Fibroblast of villous mesenchyme (primary cell): ENCODE data around the gene ASAP3. TPM values are rescaled to one million over a fixed set of nuclear protein-coding genes. Genes with fewer than 3 reads are reported as not detected.
A peak's percentile ranks its signal among the peaks of the same experiment; 100 is the strongest.

Experiments used
- DNase-seq: peaks from one replicate; pipeline ENCODE4 v3.0.0-alpha.2; 2010; ENCODE audit warnings: low read depth
- H3K4me3 ChIP-seq: 2 replicates; pipeline ENCODE4 v1.5.1; 2011; ENCODE audit warnings: low read depth, mild to moderate bottlenecking, low read length
- total RNA-seq: library from RNA; depleted of rRNA; stranded (reverse); fragments of >200 nt; gene quantifications from 2 replicates; pipeline ENCODE4 v1.2.3, GENCODE V29; 2012
- TF ChIP-seq, protein P1 (sequence below): IDR thresholded peaks from 2 replicates; pipeline ENCODE4 v1.5.1; 2012; ENCODE audit warnings: low read depth, mild to moderate bottlenecking, low read length; ENCODE audit not compliant: insufficient read depth

ASAP3 gene
- total RNA-seq, 1 donor = 35.0 TPM

DNA sequence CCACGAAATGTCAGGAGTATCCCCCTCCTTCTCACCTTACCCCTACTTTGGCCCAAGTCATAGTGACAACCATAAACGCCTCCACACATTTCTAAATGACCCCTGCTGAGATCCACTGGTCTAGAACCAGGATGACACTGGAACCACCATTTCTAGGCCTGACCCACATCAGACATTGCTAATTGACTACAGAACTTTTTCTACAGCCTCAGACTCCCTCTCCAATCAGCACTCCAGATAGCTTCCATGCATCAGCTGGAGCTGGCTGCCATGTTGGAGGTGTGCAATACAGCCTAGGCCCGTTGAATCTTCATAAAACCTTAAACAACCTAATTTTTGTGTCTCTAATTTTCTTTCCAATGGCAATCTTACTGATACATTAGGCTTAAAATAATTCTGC is 78.0 kb downstream of the ASAP3 start:
- TF ChIP-seq, protein P1, sequence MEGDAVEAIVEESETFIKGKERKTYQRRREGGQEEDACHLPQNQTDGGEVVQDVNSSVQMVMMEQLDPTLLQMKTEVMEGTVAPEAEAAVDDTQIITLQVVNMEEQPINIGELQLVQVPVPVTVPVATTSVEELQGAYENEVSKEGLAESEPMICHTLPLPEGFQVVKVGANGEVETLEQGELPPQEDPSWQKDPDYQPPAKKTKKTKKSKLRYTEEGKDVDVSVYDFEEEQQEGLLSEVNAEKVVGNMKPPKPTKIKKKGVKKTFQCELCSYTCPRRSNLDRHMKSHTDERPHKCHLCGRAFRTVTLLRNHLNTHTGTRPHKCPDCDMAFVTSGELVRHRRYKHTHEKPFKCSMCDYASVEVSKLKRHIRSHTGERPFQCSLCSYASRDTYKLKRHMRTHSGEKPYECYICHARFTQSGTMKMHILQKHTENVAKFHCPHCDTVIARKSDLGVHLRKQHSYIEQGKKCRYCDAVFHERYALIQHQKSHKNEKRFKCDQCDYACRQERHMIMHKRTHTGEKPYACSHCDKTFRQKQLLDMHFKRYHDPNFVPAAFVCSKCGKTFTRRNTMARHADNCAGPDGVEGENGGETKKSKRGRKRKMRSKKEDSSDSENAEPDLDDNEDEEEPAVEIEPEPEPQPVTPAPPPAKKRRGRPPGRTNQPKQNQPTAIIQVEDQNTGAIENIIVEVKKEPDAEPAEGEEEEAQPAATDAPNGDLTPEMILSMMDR = no peak
- no peak overlapping the region for H3K4me3 ChIP-seq
- DNase-seq = no peak

DNA sequence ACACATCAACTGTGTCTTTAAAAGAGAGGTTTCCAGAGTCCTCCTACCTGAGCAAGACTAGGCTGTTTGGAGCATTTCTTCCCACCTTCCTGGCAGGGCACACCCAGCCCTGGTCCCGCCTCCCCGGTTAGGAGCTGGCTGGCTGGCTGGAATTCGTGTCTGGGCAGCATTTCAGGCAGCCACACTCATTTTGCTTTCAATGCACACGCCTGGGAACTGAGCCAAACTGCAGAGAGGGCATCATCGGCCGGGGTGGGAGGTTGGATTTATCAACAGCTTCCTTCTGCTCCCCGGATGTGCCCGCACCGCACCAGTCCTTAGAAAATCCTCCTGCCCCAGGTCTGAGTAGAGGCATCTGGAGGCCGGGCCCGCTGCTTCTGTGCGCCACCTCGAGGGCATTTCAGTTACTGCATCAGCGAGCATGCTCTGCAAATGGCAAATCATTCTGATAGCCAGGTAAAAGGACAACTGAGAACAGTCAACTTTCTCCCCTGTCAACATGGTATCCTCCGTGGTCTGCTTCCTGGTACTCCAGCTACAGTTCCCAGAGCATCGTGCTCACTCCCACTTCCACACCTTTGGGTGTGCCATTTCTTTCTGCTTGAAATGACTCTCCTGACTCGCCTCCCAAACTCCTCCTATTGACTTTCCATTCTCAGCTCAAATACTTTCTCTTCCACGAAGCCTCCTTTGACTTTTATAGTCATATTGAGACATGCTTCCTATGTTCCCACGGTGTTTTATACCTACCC is 80.1 kb downstream of the ASAP3 start:
- TF ChIP-seq, protein P1 = peak; percentile 95
- peak; percentile 96 for DNase-seq
- H3K4me3 ChIP-seq = no peak overlapping the region

DNA sequence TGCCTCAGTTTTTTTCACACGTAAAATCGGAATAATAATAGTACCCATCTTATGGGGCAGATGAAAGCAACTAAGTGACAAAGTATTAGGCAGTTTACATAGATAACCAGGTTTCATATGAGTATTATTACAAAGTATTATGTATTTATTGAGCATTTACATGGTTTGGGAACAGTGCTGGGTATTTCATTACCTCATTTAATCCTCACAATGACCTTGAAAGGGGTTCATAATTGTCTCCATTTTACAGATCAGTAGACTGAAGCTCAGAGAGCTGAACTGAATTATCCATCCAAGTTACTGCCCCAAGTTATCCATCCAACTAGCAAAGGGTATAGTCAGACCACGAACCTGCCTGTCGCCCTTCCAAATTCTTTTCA is 80.6 kb downstream of the ASAP3 start:
- DNase-seq = no peak
- TF ChIP-seq, protein P1 = no peak
- no peak overlapping the region for H3K4me3 ChIP-seq

DNA sequence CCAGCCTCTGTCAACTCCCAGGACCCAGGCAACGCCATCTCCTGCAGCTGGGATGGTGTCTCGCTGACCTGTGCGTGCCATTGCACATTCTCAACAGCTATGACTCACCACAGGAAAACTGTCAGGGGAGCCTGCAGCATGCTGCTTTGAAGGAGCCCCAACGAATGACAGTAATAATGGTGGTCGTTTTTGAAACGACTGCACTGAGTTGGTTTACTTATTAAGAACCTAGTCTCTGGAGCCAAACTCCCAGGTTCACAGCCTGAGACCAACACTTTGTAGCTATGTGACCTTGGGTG is 81.0 kb downstream of the ASAP3 start:
- TF ChIP-seq, protein P1 = no peak
- peak; percentile 76 for DNase-seq
- H3K4me3 ChIP-seq = no peak overlapping the region

DNA sequence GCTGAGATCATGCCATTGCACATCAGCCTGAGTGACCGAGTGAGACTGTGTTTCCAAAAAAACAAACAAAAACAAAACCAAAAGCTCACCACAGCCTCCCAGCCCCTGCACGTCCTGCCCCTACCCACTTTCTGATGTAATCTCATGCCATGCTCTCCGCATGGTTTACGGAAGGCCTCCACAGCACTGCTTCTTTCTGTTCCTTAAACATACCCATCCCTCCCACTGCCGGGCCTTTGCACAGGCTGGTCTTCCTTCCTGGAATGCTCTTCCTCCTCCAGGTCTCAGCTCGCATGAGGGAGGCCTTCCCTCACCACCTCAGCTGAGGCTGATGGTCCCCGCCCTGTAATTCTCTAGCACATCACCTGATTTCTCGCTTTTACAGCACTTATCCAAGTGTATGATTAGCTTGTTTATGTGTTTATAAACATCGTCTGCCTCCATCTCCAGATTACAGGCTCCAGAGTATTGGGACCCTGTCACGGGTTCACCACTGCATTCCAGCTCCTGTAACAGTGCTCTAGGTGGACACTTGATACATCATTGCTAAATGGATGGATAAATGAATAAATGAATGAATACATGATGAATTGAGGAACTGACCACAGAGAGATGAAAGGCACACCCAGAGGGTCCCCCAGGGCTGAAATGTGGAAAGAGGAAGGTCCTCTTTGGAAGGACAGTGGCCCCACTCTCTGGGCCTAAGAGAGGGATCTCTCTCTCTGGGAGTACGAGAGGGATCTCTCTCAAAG is 81.5 kb downstream of the ASAP3 start:
- peak; percentile 54 for DNase-seq

DNA sequence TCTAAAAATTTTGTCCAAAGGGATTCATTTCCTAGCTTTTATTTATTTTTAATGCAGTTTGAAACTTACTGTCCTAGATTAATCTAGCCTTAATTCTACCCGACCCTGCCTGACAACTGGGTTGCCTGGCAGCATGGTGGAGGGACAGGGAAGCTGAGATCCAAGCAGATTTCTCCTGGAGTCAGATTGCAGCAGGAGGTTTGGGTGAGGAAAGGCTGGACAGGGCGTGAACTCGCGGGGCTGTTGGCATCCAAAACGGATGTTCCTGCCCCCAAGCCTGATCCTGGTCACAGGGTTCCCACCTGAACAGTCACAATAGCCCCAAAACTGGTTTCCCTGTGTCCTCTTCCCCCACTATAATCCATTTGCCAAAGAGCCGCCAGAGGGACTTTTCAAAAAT is 82.7 kb downstream of the ASAP3 start:
- TF ChIP-seq, protein P1 = no peak
- no peak overlapping the region for H3K4me3 ChIP-seq
- no peak for DNase-seq

More for the DNA sequence above, 81.5 kb downstream of the ASAP3 start:
- TF ChIP-seq, protein P1 = no peak
- no peak overlapping the region for H3K4me3 ChIP-seq
